ENCODE results near the gene CRTC1.

- TF ChIP-seq, protein P1, sequence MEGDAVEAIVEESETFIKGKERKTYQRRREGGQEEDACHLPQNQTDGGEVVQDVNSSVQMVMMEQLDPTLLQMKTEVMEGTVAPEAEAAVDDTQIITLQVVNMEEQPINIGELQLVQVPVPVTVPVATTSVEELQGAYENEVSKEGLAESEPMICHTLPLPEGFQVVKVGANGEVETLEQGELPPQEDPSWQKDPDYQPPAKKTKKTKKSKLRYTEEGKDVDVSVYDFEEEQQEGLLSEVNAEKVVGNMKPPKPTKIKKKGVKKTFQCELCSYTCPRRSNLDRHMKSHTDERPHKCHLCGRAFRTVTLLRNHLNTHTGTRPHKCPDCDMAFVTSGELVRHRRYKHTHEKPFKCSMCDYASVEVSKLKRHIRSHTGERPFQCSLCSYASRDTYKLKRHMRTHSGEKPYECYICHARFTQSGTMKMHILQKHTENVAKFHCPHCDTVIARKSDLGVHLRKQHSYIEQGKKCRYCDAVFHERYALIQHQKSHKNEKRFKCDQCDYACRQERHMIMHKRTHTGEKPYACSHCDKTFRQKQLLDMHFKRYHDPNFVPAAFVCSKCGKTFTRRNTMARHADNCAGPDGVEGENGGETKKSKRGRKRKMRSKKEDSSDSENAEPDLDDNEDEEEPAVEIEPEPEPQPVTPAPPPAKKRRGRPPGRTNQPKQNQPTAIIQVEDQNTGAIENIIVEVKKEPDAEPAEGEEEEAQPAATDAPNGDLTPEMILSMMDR (conservative IDR thresholded peaks at IDR 0.05; ENCODE audit: low read depth, low read length), result no peak
- no peak for TF ChIP-seq EZH2 (IDR thresholded peaks at IDR 0.05; ENCODE audit: borderline replicate concordance, low read depth, low read length, poor library complexity, severe bottlenecking)
Measured at GRCh38 chr19:18634612-18635297, 48.7 kb upstream of the CRTC1 start.
